ENCODE results near the gene VPS41.

Gene VPS41

GRCh38 chr7:38709123-38709522 is 199.9 kb downstream of the VPS41 start:
- in situ Hi-C loops (cut with HindIII; ENCODE audit: low pct_unique_long_range_greater_than_20kb, low sequenced_read_pairs) = no loop called here
- no peak for TF ChIP-seq JUND (IDR thresholded peaks at IDR 0.05; ENCODE audit: low read depth)
- no peak for DNase-seq (ENCODE audit: low read depth in 1 of 2, low spot score in 1 of 2)

- no peak for TF ChIP-seq JUND (IDR thresholded peaks at IDR 0.05; ENCODE audit: low read depth)
- no peak for DNase-seq (ENCODE audit: low read depth in 1 of 2, low spot score in 1 of 2)
- in situ Hi-C loops (cut with HindIII; ENCODE audit: low pct_unique_long_range_greater_than_20kb, low sequenced_read_pairs) = no loop called here
Measured at GRCh38 chr7:38704751-38705150, 204.2 kb downstream of the VPS41 start.

- in situ Hi-C loops (cut with HindIII; ENCODE audit: low pct_unique_long_range_greater_than_20kb, low sequenced_read_pairs) = no loop called here
- DNase-seq (ENCODE audit: low read depth in 1 of 2, low spot score in 1 of 2) = peak in 1 of 2 experiments; percentile 77
- TF ChIP-seq JUND (IDR thresholded peaks at IDR 0.05; ENCODE audit: low read depth) = no peak
Measured at GRCh38 chr7:38704041-38704547, 204.9 kb downstream of the VPS41 start.

GRCh38 chr7:38703093-38703492 is 205.9 kb downstream of the VPS41 start:
- in situ Hi-C loops (cut with HindIII; ENCODE audit: low pct_unique_long_range_greater_than_20kb, low sequenced_read_pairs) = no loop called here
- peak in 1 of 2 experiments; percentile 48 for DNase-seq (ENCODE audit: low read depth in 1 of 2, low spot score in 1 of 2)
- TF ChIP-seq JUND (IDR thresholded peaks at IDR 0.05; ENCODE audit: low read depth) = no peak

- in situ Hi-C loops (cut with HindIII; ENCODE audit: low pct_unique_long_range_greater_than_20kb, low sequenced_read_pairs) = no loop called here
- no peak for TF ChIP-seq JUND (IDR thresholded peaks at IDR 0.05; ENCODE audit: low read depth)
- no peak for DNase-seq (ENCODE audit: low read depth in 1 of 2, low spot score in 1 of 2)
Measured at GRCh38 chr7:38702002-38702535, 206.9 kb downstream of the VPS41 start.

GRCh38 chr7:38700116-38700515 is 208.9 kb downstream of the VPS41 start:
- DNase-seq (ENCODE audit: low read depth in 1 of 2, low spot score in 1 of 2) = peak in 1 of 2 experiments; percentile 30
- in situ Hi-C loops (cut with HindIII; ENCODE audit: low pct_unique_long_range_greater_than_20kb, low sequenced_read_pairs) = no loop called here
- TF ChIP-seq JUND (IDR thresholded peaks at IDR 0.05; ENCODE audit: low read depth) = no peak

- no peak for TF ChIP-seq JUND (IDR thresholded peaks at IDR 0.05; ENCODE audit: low read depth)
Measured at GRCh38 chr7:38699471-38699870, 209.5 kb downstream of the VPS41 start.

GRCh38 chr7:38694326-38694725 is 214.7 kb downstream of the VPS41 start:
- DNase-seq (ENCODE audit: low read depth in 1 of 2, low spot score in 1 of 2) = no peak
- TF ChIP-seq JUND (IDR thresholded peaks at IDR 0.05; ENCODE audit: low read depth) = no peak
- in situ Hi-C loops (cut with HindIII; ENCODE audit: low pct_unique_long_range_greater_than_20kb, low sequenced_read_pairs) = no loop called here

More at GRCh38 chr7:38699471-38699870, 209.5 kb downstream of the VPS41 start:
- in situ Hi-C loops (cut with HindIII; ENCODE audit: low pct_unique_long_range_greater_than_20kb, low sequenced_read_pairs) = no loop called here
- no peak for DNase-seq (ENCODE audit: low read depth in 1 of 2, low spot score in 1 of 2)

- no peak for DNase-seq (ENCODE audit: low read depth in 1 of 2, low spot score in 1 of 2)
- in situ Hi-C loops (cut with HindIII; ENCODE audit: low pct_unique_long_range_greater_than_20kb, low sequenced_read_pairs) = no loop called here
- no peak for TF ChIP-seq JUND (IDR thresholded peaks at IDR 0.05; ENCODE audit: low read depth)
Measured at GRCh38 chr7:38686888-38687287, 222.1 kb downstream of the VPS41 start.

- no peak for DNase-seq (ENCODE audit: low read depth in 1 of 2, low spot score in 1 of 2)
- TF ChIP-seq JUND (IDR thresholded peaks at IDR 0.05; ENCODE audit: low read depth) = no peak
- in situ Hi-C loops (cut with HindIII; ENCODE audit: low pct_unique_long_range_greater_than_20kb, low sequenced_read_pairs) = no loop called here
Measured at GRCh38 chr7:38685851-38686250, 223.1 kb downstream of the VPS41 start.

GRCh38 chr7:38682606-38683005 is 226.4 kb downstream of the VPS41 start:
- no peak for TF ChIP-seq JUND (IDR thresholded peaks at IDR 0.05; ENCODE audit: low read depth)
- no peak for DNase-seq (ENCODE audit: low read depth in 1 of 2, low spot score in 1 of 2)
- in situ Hi-C loops (cut with HindIII; ENCODE audit: low pct_unique_long_range_greater_than_20kb, low sequenced_read_pairs) = no loop called here

GRCh38 chr7:38681882-38682281 is 227.1 kb downstream of the VPS41 start:
- no peak for TF ChIP-seq JUND (IDR thresholded peaks at IDR 0.05; ENCODE audit: low read depth)
- no peak for DNase-seq (ENCODE audit: low read depth in 1 of 2, low spot score in 1 of 2)

GRCh38 chr7:38679419-38679818 is 229.6 kb downstream of the VPS41 start:
- in situ Hi-C loops (cut with HindIII; ENCODE audit: low pct_unique_long_range_greater_than_20kb, low sequenced_read_pairs) = no loop called here
- TF ChIP-seq JUND (IDR thresholded peaks at IDR 0.05; ENCODE audit: low read depth) = no peak
- DNase-seq (ENCODE audit: low read depth in 1 of 2, low spot score in 1 of 2) = no peak

More at GRCh38 chr7:38681882-38682281, 227.1 kb downstream of the VPS41 start:
- in situ Hi-C loops (cut with HindIII; ENCODE audit: low pct_unique_long_range_greater_than_20kb, low sequenced_read_pairs) = no loop called here

GRCh38 chr7:38678698-38679054 is 230.3 kb downstream of the VPS41 start:
- DNase-seq (ENCODE audit: low read depth in 1 of 2, low spot score in 1 of 2) = no peak
- in situ Hi-C loops (cut with HindIII; ENCODE audit: low pct_unique_long_range_greater_than_20kb, low sequenced_read_pairs) = no loop called here
- no peak for TF ChIP-seq JUND (IDR thresholded peaks at IDR 0.05; ENCODE audit: low read depth)

Data from T47D (cell line).